CD4-positive, alpha-beta T cell (primary cell): ENCODE data around the gene RIPOR2. TPM values are rescaled to one million over a fixed set of nuclear protein-coding genes. Genes with fewer than 3 reads are reported as not detected.
A peak's percentile ranks its signal among the peaks of the same experiment; 100 is the strongest.
"Not testable (repeated sequence)": the region's sequence is repeated elsewhere in the genome, so short reads cannot be mapped to it uniquely, and the experiment has no call there.

Experiments used
- ATAC-seq: fragments of 200-7000 bp; cut with Tn5 transposase; one replicate; pipeline ENCODE4 v1.10.0; 2022; ENCODE audit warnings: mild to moderate bottlenecking; ENCODE audit not compliant: poor library complexity
- CTCF ChIA-PET: fragments of 350-600 bp; sonication (Branson Sonifier 250); formaldehyde crosslinking; loops from one replicate; lab custom pipeline; 2021; ENCODE audit warnings: antibody characterized with exemption, inconsistent platforms; lab: Charles Lee
- POLR2A ChIA-PET: fragments of 350-600 bp; sonication (Branson Sonifier 250); formaldehyde crosslinking; loops from one replicate; lab custom pipeline; 2021; ENCODE audit warnings: antibody characterized with exemption, inconsistent platforms; lab: Charles Lee
- DNase-seq, 14 experiments: peaks; one replicate each; pipeline ENCODE4 v3.0.0-alpha.2; 2013 to 2020; ENCODE audit warnings: mixed read lengths in 2 of 14
- H3K27ac ChIP-seq, 2 donors: one replicate each; pipeline versions ENCODE4 v1.5.1 to v1.7.0; 2013; ENCODE audit warnings: low read length in 2 of 2, low read depth in 1 of 2, mild to moderate bottlenecking in 1 of 2
- H3K27me3 ChIP-seq, 2 experiments: 1 replicate in 1 of 2; 2 replicates in 1 of 2; pipeline versions ENCODE4 v1.6.1 to v1.7.0; 2013; ENCODE audit warnings: low read length in 2 of 2, control low read depth in 1 of 2, mild to moderate bottlenecking in 1 of 2, moderate library complexity in 1 of 2; ENCODE audit not compliant: insufficient read depth in 2 of 2, control insufficient read depth in 1 of 2
- H3K36me3 ChIP-seq: one replicate; pipeline ENCODE4 v1.6.1; 2013; ENCODE audit warnings: low read length, control low read depth; ENCODE audit not compliant: insufficient read depth
- H3K4me1 ChIP-seq: one replicate; pipeline ENCODE4 v1.6.1; 2013; ENCODE audit warnings: low read length, control low read depth; ENCODE audit not compliant: insufficient read depth
- H3K4me3 ChIP-seq: one replicate; pipeline ENCODE4 v1.5.1; 2013; ENCODE audit warnings: mild to moderate bottlenecking, low read length, moderate library complexity
- H3K9me3 ChIP-seq, 2 experiments: 1 replicate in 1 of 2; 2 replicates in 1 of 2; pipeline versions ENCODE4 v1.6.1 to v1.7.0; 2013; ENCODE audit warnings: low read length in 2 of 2, mild to moderate bottlenecking in 2 of 2, control low read depth in 1 of 2, moderate library complexity in 1 of 2; ENCODE audit not compliant: control insufficient read depth in 1 of 2, insufficient read depth in 1 of 2
- H3K27ac Mint-ChIP-seq: one replicate; pipeline ENCODE4 v1.8.0; 2020; ENCODE audit warnings: mixed read lengths
- H3K27me3 Mint-ChIP-seq: one replicate; pipeline ENCODE4 v1.8.0; 2021; ENCODE audit warnings: mixed read lengths
- H3K36me3 Mint-ChIP-seq: one replicate; pipeline ENCODE4 v1.8.0; 2021; ENCODE audit warnings: low read depth, mixed read lengths
- H3K4me1 Mint-ChIP-seq: one replicate; pipeline ENCODE4 v1.8.0; 2021; ENCODE audit warnings: low read depth, mixed read lengths
- H3K4me3 Mint-ChIP-seq: one replicate; pipeline ENCODE4 v1.8.0; 2020; ENCODE audit warnings: mild to moderate bottlenecking, mixed read lengths
- H3K9me3 Mint-ChIP-seq: one replicate; pipeline ENCODE4 v1.8.0; 2020; ENCODE audit warnings: mixed read lengths
- intact Hi-C, 2 experiments: fragments of 100-400 bp; cut with DNase I in 1 of 2; cut with micrococcal nuclease in 1 of 2; formaldehyde crosslinking; loops; one replicate each; pipeline versions ENCODE4 v1.15.1 to v1.9.0; 2023 to 2025; cut with DNase I, micrococcal nuclease
- total RNA-seq, 174 experiments: library from RNA in 2 of 174; stranded (reverse) in 2 of 174; gene quantifications; one replicate each; pipeline ENCODE4 v1.2.3 and lab custom pipeline; 2021 to 2026
- TF ChIP-seq, protein P1 (sequence below): fragments of 200-600 bp; IDR thresholded peaks from one replicate; pipeline ENCODE4 v1.8.0; 2022; ENCODE audit warnings: antibody characterized with exemption, mild to moderate bottlenecking

Gene RIPOR2
- total RNA-seq, 2 experiments from 2014 or later = 123 to 129 TPM

DNA sequence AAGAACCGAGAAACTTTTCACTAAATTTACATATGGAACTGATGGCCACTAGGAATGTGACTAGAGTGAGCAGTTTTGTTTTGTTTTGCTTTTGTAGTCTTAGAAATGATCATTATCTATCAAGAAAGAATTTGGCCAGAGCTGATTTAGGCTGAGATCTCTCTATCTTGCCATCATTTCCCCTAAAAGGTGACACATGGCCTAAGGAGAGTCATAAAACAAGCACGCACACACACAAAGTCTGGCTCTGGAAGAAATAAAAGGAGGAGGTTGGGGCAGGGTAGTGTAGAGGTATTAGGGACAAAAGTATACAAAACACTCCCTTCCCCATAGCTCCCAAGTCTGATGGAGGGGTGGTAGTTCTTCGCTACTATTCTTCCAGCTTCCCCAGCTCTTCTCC, 56.4 kb downstream of the RIPOR2 start:
- TF ChIP-seq, protein P1, sequence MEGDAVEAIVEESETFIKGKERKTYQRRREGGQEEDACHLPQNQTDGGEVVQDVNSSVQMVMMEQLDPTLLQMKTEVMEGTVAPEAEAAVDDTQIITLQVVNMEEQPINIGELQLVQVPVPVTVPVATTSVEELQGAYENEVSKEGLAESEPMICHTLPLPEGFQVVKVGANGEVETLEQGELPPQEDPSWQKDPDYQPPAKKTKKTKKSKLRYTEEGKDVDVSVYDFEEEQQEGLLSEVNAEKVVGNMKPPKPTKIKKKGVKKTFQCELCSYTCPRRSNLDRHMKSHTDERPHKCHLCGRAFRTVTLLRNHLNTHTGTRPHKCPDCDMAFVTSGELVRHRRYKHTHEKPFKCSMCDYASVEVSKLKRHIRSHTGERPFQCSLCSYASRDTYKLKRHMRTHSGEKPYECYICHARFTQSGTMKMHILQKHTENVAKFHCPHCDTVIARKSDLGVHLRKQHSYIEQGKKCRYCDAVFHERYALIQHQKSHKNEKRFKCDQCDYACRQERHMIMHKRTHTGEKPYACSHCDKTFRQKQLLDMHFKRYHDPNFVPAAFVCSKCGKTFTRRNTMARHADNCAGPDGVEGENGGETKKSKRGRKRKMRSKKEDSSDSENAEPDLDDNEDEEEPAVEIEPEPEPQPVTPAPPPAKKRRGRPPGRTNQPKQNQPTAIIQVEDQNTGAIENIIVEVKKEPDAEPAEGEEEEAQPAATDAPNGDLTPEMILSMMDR = no peak
- Mint-ChIP-seq H3K4me1 (peaks cover 93% of the 10 kb centered on the region), H3K4me3 (no peak overlapping the region), H3K36me3 (peaks cover 97% of the 10 kb centered on the region), H3K9me3 (no peaks in the 10 kb centered on the region), H3K27me3 (no peaks in the 10 kb centered on the region), H3K27ac (peak overlapping the region; percentile 97)
- peaks cover 87% of the 10 kb centered on the region for H3K36me3 ChIP-seq
- H3K27ac ChIP-seq = peak overlapping the region in 1 of 2 donors; percentile 61
- no peak overlapping the region for H3K4me3 ChIP-seq
- ATAC-seq = no peak
- peaks cover 46% of the 10 kb centered on the region for H3K4me1 ChIP-seq
- intact Hi-C loops = no loop called here
- POLR2A ChIA-PET = interaction anchor here (0.6 to 1.1 kb wide), 3 partner anchors 13 to 19 kb away, joined by 3 to 4 read pairs (median 3); no protein-coding TSS in a partner anchor
- peaks cover 0 to 4% of the 10 kb centered on the region in 2 experiments for H3K9me3 ChIP-seq
- CTCF ChIA-PET = interaction anchor here (1.0 to 2.0 kb wide), 3 partner anchors 10 to 112 kb away, joined by 3 to 7 read pairs (median 3); no protein-coding TSS in a partner anchor
- no peak for DNase-seq
- no peaks in the 10 kb centered on the region for H3K27me3 ChIP-seq

DNA sequence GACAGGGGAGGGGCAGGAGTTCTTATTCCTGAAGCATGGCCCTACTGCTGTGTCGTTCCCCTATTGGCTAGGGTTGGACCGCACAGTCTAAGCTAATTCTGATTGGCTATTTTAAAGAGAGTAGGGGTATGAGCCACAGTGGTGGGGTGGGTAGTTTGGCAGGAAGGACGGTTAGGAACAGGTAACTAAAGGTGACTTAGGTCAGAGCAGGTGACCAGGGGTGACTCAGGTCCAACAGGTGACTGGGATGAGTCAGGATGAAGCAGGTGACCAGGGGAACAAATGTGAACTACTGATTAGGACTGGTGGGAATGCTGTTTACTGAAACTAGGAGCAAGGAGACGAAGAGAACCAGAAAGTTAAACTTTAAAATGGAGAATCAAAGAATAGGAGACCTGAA, 58.0 kb downstream of the RIPOR2 start:
- H3K36me3 Mint-ChIP-seq = peaks cover 100% of the 10 kb centered on the region
- H3K9me3 Mint-ChIP-seq, DNase-seq, H3K4me3 ChIP-seq, ATAC-seq, H3K27ac ChIP-seq, H3K27me3 ChIP-seq, H3K9me3 ChIP-seq, H3K27me3 Mint-ChIP-seq, POLR2A ChIA-PET, intact Hi-C loops: not testable (repeated sequence)
- peak overlapping the region; percentile 38 for H3K4me3 Mint-ChIP-seq
- peaks cover 36% of the 10 kb centered on the region for H3K4me1 ChIP-seq
- CTCF ChIA-PET = interaction anchor here (1.4 kb wide), 1 partner anchor 13 kb away, joined by 4 read pairs; no protein-coding TSS in a partner anchor
- peak overlapping the region; percentile 97 for H3K27ac Mint-ChIP-seq
- H3K36me3 ChIP-seq = peaks cover 93% of the 10 kb centered on the region
- H3K4me1 Mint-ChIP-seq = peaks cover 94% of the 10 kb centered on the region

DNA sequence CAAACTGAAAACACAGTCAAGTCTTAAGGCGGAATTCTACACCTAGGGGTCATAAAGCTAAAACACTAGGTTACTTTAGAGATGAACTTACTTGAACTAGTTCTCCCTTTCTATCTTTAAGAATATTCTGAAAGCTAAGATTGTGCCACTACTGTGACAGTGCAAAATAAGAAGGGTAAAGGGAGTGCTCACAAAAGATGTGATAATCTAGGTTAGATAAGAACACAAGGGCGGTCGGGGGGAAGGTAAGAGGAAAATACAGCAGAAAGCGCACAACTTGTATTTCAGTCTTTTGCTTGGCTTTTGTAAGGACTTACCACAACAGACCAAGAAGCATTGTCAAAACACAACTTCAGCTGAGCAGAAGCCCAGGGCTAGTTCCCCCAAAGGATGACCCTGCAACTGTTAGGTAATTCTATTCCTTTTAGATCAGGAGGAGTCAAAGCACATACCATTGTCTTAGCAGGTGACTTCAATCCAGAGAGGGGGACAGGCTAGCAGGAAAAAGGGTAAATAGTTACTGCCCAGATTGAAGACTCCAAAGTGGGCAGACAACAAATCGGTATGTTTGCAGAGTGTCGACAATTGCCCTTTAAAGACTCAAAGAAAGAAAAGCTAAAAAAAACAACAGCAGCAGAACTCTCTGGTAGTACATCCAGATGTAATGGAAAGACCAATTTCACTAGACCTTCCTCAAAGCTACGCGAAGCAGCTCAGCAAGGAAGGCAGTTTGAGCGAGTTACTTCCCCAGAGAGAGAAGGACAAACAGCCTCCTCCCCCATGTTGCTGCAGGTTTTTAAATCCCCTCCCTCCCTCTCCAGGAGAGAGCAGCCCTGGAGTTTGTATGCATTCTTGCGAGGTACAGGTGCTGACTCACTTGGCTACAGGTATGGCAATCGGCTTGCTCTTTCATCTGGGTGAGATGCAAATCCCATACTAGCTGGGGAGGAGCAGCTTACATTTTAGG, 59.0 kb downstream of the RIPOR2 start:
- ATAC-seq = no peak
- H3K4me1 ChIP-seq = peaks cover 33% of the 10 kb centered on the region
- intact Hi-C loops = no loop called here

More for the DNA sequence above, 59.0 kb downstream of the RIPOR2 start:
- Histone ChIP-seq H3K4me3 (no peak overlapping the region), H3K9me3 (peaks cover 0 to 4% of the 10 kb centered on the region in 2 experiments), H3K27ac (peak overlapping the region in 1 of 2 donors; percentile 51), H3K27me3 (no peaks in the 10 kb centered on the region), H3K36me3 (peaks cover 93% of the 10 kb centered on the region)
- Mint-ChIP-seq H3K4me1 (peaks cover 94% of the 10 kb centered on the region), H3K9me3 (no peaks in the 10 kb centered on the region), H3K36me3 (peaks cover 100% of the 10 kb centered on the region), H3K27me3 (no peaks in the 10 kb centered on the region), H3K27ac (peak overlapping the region; percentile 97), H3K4me3 (peak overlapping the region; percentile 30)
- DNase-seq = no peak
- TF ChIP-seq, protein P1 = no peak
- ChIA-PET CTCF (interaction anchor here (1.4 to 2.2 kb wide), 4 partner anchors 10 to 115 kb away, joined by 3 to 9 read pairs (median 6); no protein-coding TSS in a partner anchor), POLR2A (interaction anchor here (1.0 to 1.3 kb wide), 3 partner anchors 11 to 39 kb away, joined by 3 to 6 read pairs (median 3); no protein-coding TSS in a partner anchor)
